ENCODE measurements around the gene MAGI3.

MAGI3 gene

GRCh38 chr1:113657126-113657525, 266.8 kb downstream of the MAGI3 start:
- DNase-seq (ENCODE audit: low read depth, low spot score): no peak

GRCh38 chr1:113657556-113658063, 267.3 kb downstream of the MAGI3 start:
- no peak for DNase-seq (ENCODE audit: low read depth, low spot score)

- DNase-seq (ENCODE audit: low read depth, low spot score): no peak
Measured at GRCh38 chr1:113659035-113659434, 268.7 kb downstream of the MAGI3 start.

- no peak for DNase-seq (ENCODE audit: low read depth, low spot score)
Measured at GRCh38 chr1:113659556-113659955, 269.2 kb downstream of the MAGI3 start.

- DNase-seq (ENCODE audit: low read depth, low spot score): no peak
Measured at GRCh38 chr1:113660088-113660487, 269.8 kb downstream of the MAGI3 start.

- DNase-seq (ENCODE audit: low read depth, low spot score): no peak
Measured at GRCh38 chr1:113662101-113662500, 271.8 kb downstream of the MAGI3 start.

GRCh38 chr1:113663165-113663951, 273.0 kb downstream of the MAGI3 start:
- DNase-seq (ENCODE audit: low read depth, low spot score): no peak

- no peak for DNase-seq (ENCODE audit: low read depth, low spot score)
Measured at GRCh38 chr1:113665071-113665470, 274.8 kb downstream of the MAGI3 start.

- DNase-seq (ENCODE audit: low read depth, low spot score): no peak
Measured at GRCh38 chr1:113666126-113666525, 275.8 kb downstream of the MAGI3 start.

- DNase-seq (ENCODE audit: low read depth, low spot score): no peak
Measured at GRCh38 chr1:113669988-113670387, 279.7 kb downstream of the MAGI3 start.

- DNase-seq (ENCODE audit: low read depth, low spot score): no peak
Measured at GRCh38 chr1:113670650-113671049, 280.3 kb downstream of the MAGI3 start.

- no peak for DNase-seq (ENCODE audit: low read depth, low spot score)
Measured at GRCh38 chr1:113672491-113672890, 282.2 kb downstream of the MAGI3 start.

- DNase-seq (ENCODE audit: low read depth, low spot score): no peak
Measured at GRCh38 chr1:113674591-113674990, 284.3 kb downstream of the MAGI3 start.

- no peak for DNase-seq (ENCODE audit: low read depth, low spot score)
Measured at GRCh38 chr1:113675302-113675701, 285.0 kb downstream of the MAGI3 start.

- no peak for DNase-seq (ENCODE audit: low read depth, low spot score)
Measured at GRCh38 chr1:113676524-113676923, 286.2 kb downstream of the MAGI3 start.

- DNase-seq (ENCODE audit: low read depth, low spot score): no peak
Measured at GRCh38 chr1:113677250-113678158, 287.2 kb downstream of the MAGI3 start.

- DNase-seq (ENCODE audit: low read depth, low spot score): no peak
Measured at GRCh38 chr1:113678159-113678469, 287.8 kb downstream of the MAGI3 start.

GRCh38 chr1:113681596-113682337, 291.5 kb downstream of the MAGI3 start:
- DNase-seq (ENCODE audit: low read depth, low spot score): no peak

- DNase-seq (ENCODE audit: low read depth, low spot score): no peak
Measured at GRCh38 chr1:113683384-113684152, 293.3 kb downstream of the MAGI3 start.

- DNase-seq (ENCODE audit: low read depth, low spot score): no peak
Measured at GRCh38 chr1:113684153-113684541, 293.8 kb downstream of the MAGI3 start.
